Measurements from ENCODE around the gene PIGQ. TPM values are rescaled to one million over a fixed set of nuclear protein-coding genes. Genes with fewer than 3 reads are reported as not detected.

The PIGQ gene
- polyA plus RNA-seq, 1 of the 3 experiments (the other 2 are of a cell fraction): 38.7 TPM

DNA sequence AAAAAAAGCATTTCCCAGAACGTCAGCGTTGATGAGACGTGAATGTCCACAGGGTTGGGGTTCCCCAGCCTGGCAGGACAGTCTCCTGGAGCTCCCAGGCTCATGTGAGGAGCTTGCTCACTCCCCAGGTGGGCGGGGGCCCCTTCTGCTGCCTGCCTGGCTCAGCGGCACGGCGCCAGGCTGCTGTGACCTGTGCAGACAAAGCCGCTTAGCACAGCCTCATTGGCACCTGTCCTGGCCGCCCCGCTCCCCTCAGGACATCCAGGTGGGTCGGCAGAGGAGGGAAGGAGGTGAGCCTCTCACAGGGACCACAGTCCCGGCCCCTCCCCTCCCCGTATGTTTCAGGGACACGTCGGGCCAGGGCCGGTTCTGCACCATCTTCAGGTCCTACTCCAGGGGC is 48.1 kb downstream of the PIGQ start:
- no peak overlapping the region for H3K9ac ChIP-seq
- WGBS (ENCODE audit: low lambda C conversion rate): 94% methylated on average over 12 of the region's 16 CpGs
- ChIA-PET CTCF (no interaction called here), POLR2A (no interaction called here)
- H3K79me2 ChIP-seq (ENCODE audit: insufficient read depth): peaks cover 6% of the 10 kb centered on the region; the same call in 1 of the 2 replicates
- H3K27ac ChIP-seq (ENCODE audit: low read depth in 2 of 2, low read length in 1 of 2): no peak overlapping the region
- no peak overlapping the region for H3K4me3 ChIP-seq (ENCODE audit: low read depth in 2 of 2, low read length in 1 of 2)
- no peak for DNase-seq
- H3K4me2 ChIP-seq: no peak overlapping the region
- H3K4me1 ChIP-seq (ENCODE audit: control insufficient read depth in 1 of 2, insufficient read depth in 2 of 2, low read depth in 1 of 2, low read length in 1 of 2): no peaks in the 10 kb centered on the region; a peak in 1 of 4 replicates
- no peaks in the 10 kb centered on the region for H3K27me3 ChIP-seq (ENCODE audit: insufficient read depth)
- H2AFZ ChIP-seq (ENCODE audit: low read depth): no peak overlapping the region
- H3K36me3 ChIP-seq (replicated peaks in 1 of 2; ENCODE audit: control insufficient read depth in 1 of 2, insufficient read depth in 2 of 2, low read length in 1 of 2): no peaks in the 10 kb centered on the region
- no peaks in the 10 kb centered on the region for H3K9me3 ChIP-seq
- no peaks in the 10 kb centered on the region for H3F3A ChIP-seq (replicated peaks; ENCODE audit: insufficient read depth)
- no peaks in the 10 kb centered on the region for H3K9me2 ChIP-seq
- H4K20me1 ChIP-seq (ENCODE audit: insufficient read depth): peaks cover 10% of the 10 kb centered on the region; the same call in 1 of the 2 replicates
- TF ChIP-seq SIN3A (IDR thresholded peaks at IDR 0.05; ENCODE audit: borderline replicate concordance, low read depth, low read length) (no peak), CHD2 (IDR thresholded peaks at IDR 0.05; ENCODE audit: low read length, partially characterized antibody) (no peak), FOSL2 (IDR thresholded peaks at IDR 0.05; ENCODE audit: borderline replicate concordance, low read depth) (no peak), PBX3 (IDR thresholded peaks at IDR 0.05) (no peak), ELF1 (IDR thresholded peaks at IDR 0.05) (no peak), REST (IDR thresholded peaks at IDR 0.05; ENCODE audit: low read depth, low read length) (no peak), GABPA (IDR thresholded peaks at IDR 0.05; ENCODE audit: low read depth) (no peak), SMC3 (IDR thresholded peaks at IDR 0.05; ENCODE audit: low read depth, low read length) (no peak), CTCF (IDR thresholded peaks at IDR 0.05) (no peak), EZH2phosphoT487 (IDR thresholded peaks at IDR 0.05; ENCODE audit: borderline replicate concordance, low read depth) (no peak), RFX5 (IDR thresholded peaks at IDR 0.05; ENCODE audit: low read length) (no peak), POLR2AphosphoS5 (IDR thresholded peaks at IDR 0.05; ENCODE audit: low read depth, low read length) (no peak), RCOR1 (IDR thresholded peaks at IDR 0.05; ENCODE audit: low read length) (no peak), JUND (IDR thresholded peaks at IDR 0.05) (no peak), FOXM1 (IDR thresholded peaks at IDR 0.05; ENCODE audit: low read depth) (no peak)
- TF ChIP-seq, protein P1, sequence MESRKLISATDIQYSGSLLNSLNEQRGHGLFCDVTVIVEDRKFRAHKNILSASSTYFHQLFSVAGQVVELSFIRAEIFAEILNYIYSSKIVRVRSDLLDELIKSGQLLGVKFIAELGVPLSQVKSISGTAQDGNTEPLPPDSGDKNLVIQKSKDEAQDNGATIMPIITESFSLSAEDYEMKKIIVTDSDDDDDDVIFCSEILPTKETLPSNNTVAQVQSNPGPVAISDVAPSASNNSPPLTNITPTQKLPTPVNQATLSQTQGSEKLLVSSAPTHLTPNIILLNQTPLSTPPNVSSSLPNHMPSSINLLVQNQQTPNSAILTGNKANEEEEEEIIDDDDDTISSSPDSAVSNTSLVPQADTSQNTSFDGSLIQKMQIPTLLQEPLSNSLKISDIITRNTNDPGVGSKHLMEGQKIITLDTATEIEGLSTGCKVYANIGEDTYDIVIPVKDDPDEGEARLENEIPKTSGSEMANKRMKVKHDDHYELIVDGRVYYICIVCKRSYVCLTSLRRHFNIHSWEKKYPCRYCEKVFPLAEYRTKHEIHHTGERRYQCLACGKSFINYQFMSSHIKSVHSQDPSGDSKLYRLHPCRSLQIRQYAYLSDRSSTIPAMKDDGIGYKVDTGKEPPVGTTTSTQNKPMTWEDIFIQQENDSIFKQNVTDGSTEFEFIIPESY (IDR thresholded peaks at IDR 0.05; ENCODE audit: borderline replicate concordance, low read depth): no peak
- TF ChIP-seq, protein P2, sequence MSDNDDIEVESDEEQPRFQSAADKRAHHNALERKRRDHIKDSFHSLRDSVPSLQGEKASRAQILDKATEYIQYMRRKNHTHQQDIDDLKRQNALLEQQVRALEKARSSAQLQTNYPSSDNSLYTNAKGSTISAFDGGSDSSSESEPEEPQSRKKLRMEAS (IDR thresholded peaks at IDR 0.05; ENCODE audit: low read depth): no peak
